HG03432 (cell line): ENCODE measurements around the gene GRIK4.

ENCODE experiments used
- ATAC-seq: cut with Tn5 transposase; IDR thresholded peaks from one replicate; pipeline ENCODE4 v1.9.1; 2021; ENCODE audit warnings: mild to moderate bottlenecking, moderate library complexity; ENCODE audit not compliant: unreplicated experiment

The GRIK4 gene

GRCh38 chr11:120696597-120697218 is 185.2 kb downstream of the GRIK4 start:
- ATAC-seq: no peak

- no peak for ATAC-seq
Observed at GRCh38 chr11:120698918-120699317, 187.4 kb downstream of the GRIK4 start.

- no peak for ATAC-seq
Observed at GRCh38 chr11:120702656-120703055, 191.1 kb downstream of the GRIK4 start.

DNA sequence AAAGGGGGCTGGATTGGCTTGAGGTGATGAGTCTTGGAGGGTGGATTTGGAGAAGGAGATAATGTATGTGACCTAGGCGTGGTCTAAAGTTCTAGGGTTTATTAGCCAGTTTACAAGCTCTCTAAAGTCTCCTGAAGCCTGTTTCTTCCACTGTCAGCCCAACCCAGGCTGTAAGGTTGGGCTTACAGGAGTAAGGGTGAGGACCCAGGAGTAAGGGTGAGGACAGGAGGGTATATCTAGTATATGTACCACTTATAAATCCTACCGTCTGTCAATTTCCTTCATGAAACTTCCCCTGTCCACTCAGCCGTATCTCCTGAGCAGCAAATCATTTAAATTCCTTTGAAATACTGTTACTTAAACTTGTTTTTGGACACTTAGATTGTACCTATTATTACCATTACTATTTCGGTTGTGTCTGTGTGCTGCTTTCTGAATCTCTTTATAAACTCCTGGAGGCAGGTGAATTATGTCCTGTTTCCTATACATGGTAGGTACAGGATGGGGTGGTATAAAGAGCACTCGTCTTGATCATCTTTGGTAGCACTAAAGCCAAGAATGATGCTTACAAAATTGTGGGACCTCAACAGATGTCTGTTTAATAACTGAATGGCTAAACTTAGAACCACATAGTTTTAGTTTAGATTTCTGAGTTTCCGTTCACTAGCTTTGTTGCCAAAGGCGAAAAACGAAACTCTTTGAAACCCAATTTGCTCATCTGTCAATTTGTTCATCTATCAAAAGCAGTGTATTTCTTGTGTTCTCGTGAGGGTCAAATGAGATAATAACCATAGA is 192.0 kb downstream of the GRIK4 start:
- ATAC-seq: peak; percentile 89

DNA sequence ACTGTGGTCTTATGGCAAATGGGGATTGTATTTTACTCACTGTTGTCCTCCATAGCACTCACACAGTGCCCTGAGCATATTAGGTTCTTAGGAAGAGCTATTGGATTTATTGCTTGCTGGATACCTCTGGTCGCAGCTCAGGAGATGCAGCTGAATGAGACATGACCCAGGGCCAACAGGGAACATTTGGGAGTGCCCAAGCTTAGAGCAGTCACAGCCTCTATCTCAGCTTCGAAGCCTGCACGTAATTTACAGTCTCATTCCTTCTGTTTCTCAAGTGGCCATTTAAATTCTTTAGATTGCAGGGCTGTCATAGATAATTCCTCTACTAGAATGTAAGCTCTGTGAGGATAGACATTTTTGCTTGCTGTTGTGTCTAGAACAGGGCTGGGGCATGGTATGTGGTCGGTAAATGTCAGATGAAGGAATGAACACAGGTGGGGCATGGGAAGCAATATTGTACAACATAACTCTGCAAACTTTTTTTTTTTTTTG is 192.8 kb downstream of the GRIK4 start:
- peak; percentile 25 for ATAC-seq

DNA sequence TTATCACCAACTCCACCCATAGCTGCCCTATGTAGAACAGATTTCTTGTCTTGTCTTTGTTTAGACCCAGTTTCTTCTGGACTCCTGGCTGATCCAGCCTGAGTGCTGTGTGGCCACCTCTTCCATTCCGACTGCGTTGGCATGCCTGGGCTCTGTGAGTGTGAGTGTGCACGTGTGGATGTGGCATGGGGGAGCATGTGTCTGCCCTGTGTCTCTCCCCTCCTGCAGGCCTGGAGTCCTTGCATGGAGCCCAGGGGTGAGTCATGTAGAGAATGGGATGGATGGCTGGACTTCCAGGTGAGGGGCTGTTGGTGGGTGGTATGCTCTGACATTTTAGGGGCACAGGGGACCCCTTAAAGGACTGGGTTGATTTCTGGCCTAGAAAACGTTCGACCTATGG is 194.7 kb downstream of the GRIK4 start:
- ATAC-seq: no peak

DNA sequence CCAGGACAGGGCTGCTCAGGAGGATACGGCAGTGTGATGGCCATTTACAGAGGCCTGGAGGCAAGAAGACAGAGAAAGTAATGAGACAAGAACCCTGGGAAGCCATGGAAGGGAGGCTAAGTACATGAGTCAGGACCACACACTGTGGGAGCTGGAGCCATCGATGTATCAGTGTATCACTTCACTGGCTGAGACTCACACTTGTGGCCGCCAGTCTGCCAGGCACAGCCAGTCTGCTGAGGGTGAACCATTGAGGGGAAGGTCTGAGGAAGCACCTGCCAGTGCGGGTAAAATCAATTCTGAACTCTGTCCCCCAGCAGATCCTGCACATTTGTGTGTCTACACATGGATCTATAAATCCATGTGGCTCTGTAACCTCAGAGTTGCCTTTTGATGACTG is 195.6 kb downstream of the GRIK4 start:
- ATAC-seq: no peak

- no peak for ATAC-seq
Observed at GRCh38 chr11:120707663-120708062, 196.1 kb downstream of the GRIK4 start.

DNA sequence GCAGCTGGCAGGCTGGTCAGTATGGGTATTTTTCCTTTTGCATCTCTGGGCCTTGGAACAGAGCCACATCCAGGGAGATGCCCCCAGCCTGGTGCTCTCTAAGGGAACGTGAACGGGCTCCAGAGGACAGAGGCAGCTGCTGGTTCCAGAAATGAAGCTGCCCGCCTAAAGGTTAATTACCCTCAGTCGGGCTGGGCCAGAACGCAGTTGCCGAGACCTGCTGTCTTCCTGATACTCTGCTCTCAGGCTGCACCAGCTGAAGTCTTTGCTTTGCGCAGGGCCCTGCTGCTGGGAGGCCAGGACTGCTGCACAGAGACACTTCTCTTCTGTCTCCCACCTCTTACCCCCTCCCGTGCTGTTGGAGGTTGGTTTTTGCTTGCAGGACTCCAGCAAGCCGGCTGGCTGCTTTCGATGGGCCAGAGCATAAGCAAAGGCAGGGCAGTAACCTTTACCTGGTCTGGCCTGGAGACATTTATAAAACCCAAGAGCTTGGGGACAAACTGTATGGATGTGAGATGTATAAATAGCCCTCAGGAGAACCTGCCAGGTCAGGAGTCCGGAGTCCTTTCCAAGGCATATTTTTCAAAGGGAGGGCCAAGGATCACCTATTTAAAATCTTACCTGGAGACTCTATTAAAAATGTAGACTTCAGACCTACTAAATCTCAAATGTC is 197.1 kb downstream of the GRIK4 start:
- ATAC-seq: no peak

- ATAC-seq: peak; percentile 90
Observed at GRCh38 chr11:120709808-120710207, 198.3 kb downstream of the GRIK4 start.

- ATAC-seq: peak; percentile 29
Observed at GRCh38 chr11:120710354-120711131, 199.0 kb downstream of the GRIK4 start.

GRCh38 chr11:120712014-120712413 is 200.5 kb downstream of the GRIK4 start:
- ATAC-seq: no peak

GRCh38 chr11:120712881-120713280 is 201.3 kb downstream of the GRIK4 start:
- no peak for ATAC-seq

DNA sequence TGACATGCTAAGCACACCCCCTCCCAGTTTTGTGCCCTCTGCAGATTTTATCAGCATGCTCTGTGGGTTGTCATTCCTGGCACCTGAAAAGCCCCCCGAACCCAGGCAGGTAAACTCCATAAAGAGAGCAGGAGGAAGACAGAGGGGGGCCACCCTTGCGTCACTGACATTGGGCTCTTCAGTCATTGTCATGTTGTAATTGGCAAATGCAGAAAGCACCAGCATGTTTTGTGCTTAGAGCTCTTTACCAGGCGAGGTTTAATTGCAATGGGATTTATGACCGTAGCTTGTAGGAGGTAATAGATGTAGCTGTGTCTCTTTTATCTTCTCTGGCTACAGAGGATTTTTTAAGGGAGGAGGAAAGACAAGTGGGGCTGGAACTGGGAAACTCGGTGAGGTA is 201.7 kb downstream of the GRIK4 start:
- ATAC-seq: no peak

GRCh38 chr11:120714438-120714837 is 202.9 kb downstream of the GRIK4 start:
- no peak for ATAC-seq

DNA sequence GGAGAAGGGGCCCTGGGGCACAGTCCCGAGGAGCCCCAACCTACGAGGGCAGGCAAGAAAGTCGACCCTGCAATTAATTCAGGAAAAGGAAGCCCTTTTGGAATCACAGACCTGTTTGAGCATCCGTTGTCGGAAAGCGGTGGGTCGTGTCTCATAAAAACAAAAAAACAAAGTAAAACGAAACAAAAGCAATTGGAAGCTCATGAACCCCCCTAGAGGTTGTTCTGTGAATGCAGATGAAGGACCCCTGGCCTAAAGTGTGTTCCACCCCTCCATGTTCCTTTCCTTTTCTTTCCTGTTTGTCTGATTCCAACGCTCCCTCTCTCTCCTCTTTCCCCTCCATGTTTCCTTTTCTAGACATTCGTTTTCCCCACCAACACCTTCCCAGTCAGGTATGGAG is 203.7 kb downstream of the GRIK4 start:
- ATAC-seq: no peak

DNA sequence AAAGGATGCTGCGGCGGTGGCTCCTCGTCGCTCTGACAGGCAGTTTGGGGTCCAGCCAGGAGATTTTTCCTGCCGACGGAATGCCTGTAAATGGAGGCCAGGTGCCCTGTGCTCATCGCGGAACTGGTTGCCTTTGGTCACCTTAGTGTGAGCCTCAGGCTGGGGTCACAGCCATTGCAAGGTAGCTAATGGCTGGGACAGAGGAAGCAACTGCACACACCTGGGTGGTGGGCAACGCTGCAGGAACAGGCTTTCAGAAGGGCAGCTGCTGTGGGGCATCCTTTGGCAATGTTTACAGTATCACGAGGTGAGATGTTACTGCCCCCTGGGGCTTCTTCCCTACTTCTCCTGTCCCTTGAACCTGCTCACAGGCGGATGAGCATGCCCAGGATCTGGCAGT is 205.5 kb downstream of the GRIK4 start:
- ATAC-seq: no peak

DNA sequence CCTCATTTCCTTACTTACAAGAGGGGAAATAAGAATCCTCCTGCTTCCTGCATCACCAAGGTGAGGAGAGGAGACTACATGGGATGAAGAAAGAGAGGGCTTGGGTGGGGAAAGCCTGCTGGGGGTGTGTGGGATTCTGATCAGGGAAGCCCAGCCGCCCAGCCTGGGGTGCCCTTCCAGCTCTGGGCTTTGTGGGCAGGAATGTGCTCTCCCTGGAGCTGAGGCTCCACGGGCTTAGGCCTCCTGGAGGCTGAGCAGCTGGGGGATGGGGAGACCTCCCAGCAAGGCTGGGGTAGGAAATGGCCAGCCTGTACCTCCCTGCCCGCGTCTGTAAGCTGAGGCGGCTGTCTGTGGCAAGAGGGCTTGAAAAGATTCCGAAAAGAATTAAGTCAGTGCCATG is 206.1 kb downstream of the GRIK4 start:
- no peak for ATAC-seq

GRCh38 chr11:120718171-120718570 is 206.6 kb downstream of the GRIK4 start:
- no peak for ATAC-seq

GRCh38 chr11:120719348-120719747 is 207.8 kb downstream of the GRIK4 start:
- no peak for ATAC-seq

- no peak for ATAC-seq
Observed at GRCh38 chr11:120720760-120721159, 209.2 kb downstream of the GRIK4 start.
